K562 (cell line): ENCODE results near the gene TGFBR3L. TPM values are rescaled to one million over a fixed set of nuclear protein-coding genes. Genes with fewer than 3 reads are reported as not detected.
A peak's percentile ranks its signal among the peaks of the same experiment; 100 is the strongest.

Experiments used
- ATAC-seq: fragments of 200-7000 bp; cut with Tn5 transposase; 3 replicates; pipeline ENCODE4 v1.9.1; 2020; ENCODE audit warnings: moderate library complexity
- BruUV-seq: library from RNA; stranded (reverse); fragments of 400-500 nt; replicated peaks from 2 replicates; lab custom pipeline; 2021; lab: Mats Ljungman, UMichigan
- CTCF ChIA-PET: fragments of 300-600 bp; formaldehyde crosslinking; extraction: SDS; loops from one replicate; lab custom pipeline; 2021; ENCODE audit warnings: low intra/inter-chr PET ratio; lab: Yijun Ruan, JAX
- POLR2A ChIA-PET: fragments of 300-600, 350-650 bp; sonication (Branson Sonifier 250); formaldehyde crosslinking; extraction: SDS; loops from one replicate; lab custom pipeline; 2021; ENCODE audit warnings: antibody characterized with exemption, inconsistent platforms; lab: Yijun Ruan, JAX
- DNase-seq, 4 experiments: peaks; one replicate each; pipeline versions ENCODE4 v3.0.0 to v3.0.0-alpha.2; 2011 to 2018; ENCODE audit warnings: low spot score in 3 of 4, mixed read lengths in 3 of 4; ENCODE audit errors: extremely low read depth in 1 of 4
- FAIRE-seq: peaks from 2 replicates; lab custom pipeline; 2011; peaks lifted over from hg19 to GRCh38; lab: Jason Lieb, UNC
- H2AFZ ChIP-seq: 2 replicates; pipeline ENCODE4 v1.6.0; 2011; ENCODE audit warnings: low read depth, low read length, control low read depth, inconsistent platforms
- H3K27ac ChIP-seq: fragments of 200-600 bp; 3 replicates; pipeline ENCODE4 v1.8.0; 2011; ENCODE audit warnings: low read depth, mild to moderate bottlenecking, control low read depth, inconsistent platforms, low read length, moderate library complexity, mixed read lengths; ENCODE audit errors: extremely low read depth
- H3K27me3 ChIP-seq, 2 experiments: fragments of 300-600 bp in 1 of 2; 2 replicates in 1 of 2; 3 replicates in 1 of 2; pipeline versions ENCODE4 v1.6.0 to v1.8.0; 2011; ENCODE audit warnings: inconsistent platforms in 2 of 2, low read length in 2 of 2, mild to moderate bottlenecking in 1 of 2, mixed read lengths in 1 of 2, moderate library complexity in 1 of 2; ENCODE audit not compliant: control insufficient read depth in 2 of 2, insufficient read depth in 2 of 2
- H3K36me3 ChIP-seq: fragments of 300-600 bp; 3 replicates; pipeline ENCODE4 v1.8.0; 2011; ENCODE audit warnings: mild to moderate bottlenecking, low read length, inconsistent platforms; ENCODE audit not compliant: control insufficient read depth, insufficient read depth
- H3K4me1 ChIP-seq, 2 experiments: fragments of 200-600 bp in 1 of 2; replicated peaks in 1 of 2; 2 replicates in 1 of 2; 3 replicates in 1 of 2; pipeline versions ENCODE4 v1.5.1 to v1.8.0; 2011; ENCODE audit warnings: inconsistent platforms in 2 of 2, low read length in 2 of 2, mild to moderate bottlenecking in 1 of 2, mixed read lengths in 1 of 2, moderate library complexity in 1 of 2; ENCODE audit not compliant: control insufficient read depth in 2 of 2, insufficient read depth in 2 of 2
- H3K4me2 ChIP-seq: 2 replicates; pipeline ENCODE4 v1.6.1; 2011; ENCODE audit warnings: low read length, control low read depth, inconsistent platforms, mixed read lengths; ENCODE audit not compliant: insufficient read depth
- H3K4me3 ChIP-seq: fragments of 200-600 bp; sonication (generic), shearing (Covaris generic); 2 replicates; pipeline ENCODE4 v1.5.1; 2016; ENCODE audit warnings: control low read depth, inconsistent platforms
- H3K79me2 ChIP-seq: fragments of 200-600 bp; 3 replicates; pipeline ENCODE4 v1.8.0; 2011; ENCODE audit warnings: low read length, inconsistent platforms; ENCODE audit not compliant: control insufficient read depth, insufficient read depth
- H3K9ac ChIP-seq, 2 experiments: 2 replicates each; pipeline versions ENCODE4 v1.6.0 to v1.6.1; 2011; ENCODE audit warnings: low read depth in 2 of 2, low read length in 2 of 2, control low read depth in 1 of 2, inconsistent platforms in 1 of 2, mild to moderate bottlenecking in 1 of 2, mixed read lengths in 1 of 2; ENCODE audit not compliant: insufficient read depth in 1 of 2
- H3K9me1 ChIP-seq: one replicate; pipeline ENCODE4 v1.6.0; 2011; ENCODE audit warnings: inconsistent platforms, mild to moderate bottlenecking, low read length, moderate library complexity; ENCODE audit not compliant: control insufficient read depth, insufficient read depth
- H3K9me3 ChIP-seq: replicated peaks from 2 replicates; pipeline ENCODE4 v1.5.1; 2011; ENCODE audit warnings: low read depth, low read length, inconsistent platforms; ENCODE audit not compliant: control insufficient read depth, insufficient read depth
- H4K20me1 ChIP-seq: replicated peaks from 2 replicates; pipeline ENCODE4 v1.6.1; 2011; ENCODE audit warnings: low read length, inconsistent platforms, mixed read lengths; ENCODE audit not compliant: control insufficient read depth, insufficient read depth
- BCL6 ChIP-seq: fragments of 250-450 bp; sonication (Bioruptor Pico); IDR thresholded peaks from 2 replicates; pipeline ENCODE4 v1.4.0; 2020
- BDP1 ChIP-seq: IDR thresholded peaks from 3 replicates; pipeline ENCODE4 v1.6.1; 2011; ENCODE audit not compliant: insufficient read length, insufficient read depth
- CBX3 ChIP-seq, 2 experiments: IDR thresholded peaks; 1 replicate in 1 of 2; 2 replicates in 1 of 2; pipeline ENCODE4 v1.6.1; 2012; ENCODE audit warnings: inconsistent platforms in 2 of 2, low read length in 2 of 2, borderline replicate concordance in 1 of 2, control low read depth in 1 of 2
- ELF4 ChIP-seq: fragments of 450-650 bp; formaldehyde crosslinking; IDR thresholded peaks from 2 replicates; pipeline ENCODE4 v1.4.0; 2022; ENCODE audit warnings: missing genetic modification characterization
- ESRRA ChIP-seq: fragments of 450-650 bp; IDR thresholded peaks from 2 replicates; pipeline ENCODE4 v1.6.1; 2014; ENCODE audit warnings: low read depth, mild to moderate bottlenecking, moderate library complexity, borderline replicate concordance
- EZH2 ChIP-seq: IDR thresholded peaks from 2 replicates; pipeline ENCODE4 v1.6.1; 2012; ENCODE audit warnings: low read depth, mild to moderate bottlenecking, inconsistent platforms, low read length, borderline replicate concordance
- NEUROD1 ChIP-seq: fragments of 150-350 bp; IDR thresholded peaks from 2 replicates; pipeline ENCODE4 v1.6.1; 2014; ENCODE audit warnings: borderline replicate concordance, low read length, low read depth; ENCODE audit not compliant: partially characterized antibody
- NR2C2 ChIP-seq, 2 experiments: fragments of 200-800 bp in 1 of 2; sonication (Bioruptor generic) in 1 of 2; sonication (generic) in 1 of 2; formaldehyde crosslinking in 1 of 2; IDR thresholded peaks; 2 replicates each; pipeline versions ENCODE4 v1.6.1 to v1.8.0; 2016 to 2022; ENCODE audit warnings: mild to moderate bottlenecking in 1 of 2, missing compliant biosample characterization in 1 of 2, missing genetic modification characterization in 1 of 2, missing genetic modification reagents in 1 of 2
- NR2F6 ChIP-seq: fragments of 450-650 bp; formaldehyde crosslinking; IDR thresholded peaks from 2 replicates; pipeline ENCODE4 v1.4.0; 2020; ENCODE audit warnings: mild to moderate bottlenecking
- PHF20 ChIP-seq: fragments of 450-650 bp; IDR thresholded peaks from 2 replicates; pipeline ENCODE4 v1.6.1; 2018; ENCODE audit not compliant: partially characterized antibody
- RAD21 ChIP-seq, 2 experiments: fragments of 250-450 bp in 1 of 2; fragments of 450-650 bp in 1 of 2; sonication (Bioruptor Pico) in 1 of 2; formaldehyde crosslinking in 1 of 2; IDR thresholded peaks in 1 of 2; conservative IDR thresholded peaks in 1 of 2; 2 replicates each; pipeline versions ENCODE4 v1.4.0 to v1.8.0; 2020 to 2022; ENCODE audit warnings: mild to moderate bottlenecking in 2 of 2, moderate library complexity in 1 of 2
- RUNX1 ChIP-seq: sonication (generic); IDR thresholded peaks from 2 replicates; pipeline ENCODE4 v1.6.1; 2016; ENCODE audit warnings: antibody characterized with exemption, low read depth
- SMARCE1 ChIP-seq: fragments of 450-650 bp; IDR thresholded peaks from 2 replicates; pipeline ENCODE4 v1.7.1; 2016; ENCODE audit warnings: mild to moderate bottlenecking
- TFAM ChIP-seq: fragments of 250-450 bp; sonication (Bioruptor Pico); conservative IDR thresholded peaks from 2 replicates; pipeline ENCODE4 v1.5.0; 2021; ENCODE audit warnings: mild to moderate bottlenecking, moderate library complexity
- ZNF76 ChIP-seq: fragments of 250-450 bp; sonication (Bioruptor Pico); IDR thresholded peaks from 2 replicates; pipeline ENCODE4 v1.4.0; 2020; ENCODE audit warnings: mild to moderate bottlenecking, moderate library complexity, borderline replicate concordance
- WGBS: fragments of 100-300 bp; shearing (Covaris generic); methylation state at CpG from one replicate; pipeline ENCODE4 v1.1.6; 2016; ENCODE audit warnings: low coverage, mixed read lengths; ENCODE audit not compliant: insufficient coverage; ENCODE audit errors: missing lambda C conversion rate; 5-methylcytosine and 5-hydroxymethylcytosine counted together
- in situ Hi-C: fragments of 300-500 bp; cut with MboI; formaldehyde crosslinking; loops from 4 replicates; pipeline ENCODE4 v1.15.0; 2018; ENCODE audit warnings: inconsistent platforms, mixed read lengths
- intact Hi-C: fragments of 100-400 bp; cut with micrococcal nuclease; formaldehyde crosslinking; loops from 2 replicates; pipeline ENCODE4 v1.14.2; 2022
- polyA plus RNA-seq, 8 experiments: library from polyadenylated mRNA; depleted of rRNA in 4 of 8; stranded (reverse) in 5 of 8; unstranded in 3 of 8; fragments of >200 nt; fragmentation: Nextera tagmentation in 2 of 8; fragmentation: Illumina TruSeq in 1 of 8; extraction: Ambion mirVana in 2 of 8; extraction: Trizol in 1 of 8; gene quantifications; 2 replicates each; pipeline versions ENCODE4 v1.2.1 to v1.2.3, GENCODE V29; 2011 to 2014; ENCODE audit warnings: inconsistent platforms in 1 of 8, missing spikeins in 1 of 8
- total RNA-seq, 7 experiments: library from RNA; depleted of rRNA in 6 of 7; stranded (reverse); fragments of >200 nt in 6 of 7; fragmentation: Illumina TruSeq in 2 of 7; extraction: Trizol in 2 of 7; gene quantifications; 2 replicates each; pipeline versions ENCODE4 v1.2.1 to v1.2.3, GENCODE V29; 2011 to 2021; ENCODE audit warnings: low replicate concordance in 1 of 7
- TF ChIP-seq, protein P1 (sequence below): fragments of 250-450 bp; sonication (Bioruptor Pico); IDR thresholded peaks from 2 replicates; pipeline ENCODE4 v1.8.0; 2021; ENCODE audit warnings: moderate library complexity, mild to moderate bottlenecking, inconsistent platforms
- TF ChIP-seq, protein P2 (sequence below): fragments of 450-650 bp; IDR thresholded peaks from 2 replicates; pipeline ENCODE4 v1.6.1; 2016; ENCODE audit warnings: missing biosample characterization, missing genetic modification characterization
- TF ChIP-seq, protein P3 (sequence below): fragments of 250-450 bp; sonication (Bioruptor Pico); IDR thresholded peaks from 2 replicates; pipeline ENCODE4 v1.6.1; 2021; ENCODE audit warnings: mild to moderate bottlenecking

Gene TGFBR3L
- total and polyA plus RNA-seq, 9 of the 15 experiments (the other 6 are each of a cell fraction or from before 2014, with no cell fraction given), result not detected

DNA sequence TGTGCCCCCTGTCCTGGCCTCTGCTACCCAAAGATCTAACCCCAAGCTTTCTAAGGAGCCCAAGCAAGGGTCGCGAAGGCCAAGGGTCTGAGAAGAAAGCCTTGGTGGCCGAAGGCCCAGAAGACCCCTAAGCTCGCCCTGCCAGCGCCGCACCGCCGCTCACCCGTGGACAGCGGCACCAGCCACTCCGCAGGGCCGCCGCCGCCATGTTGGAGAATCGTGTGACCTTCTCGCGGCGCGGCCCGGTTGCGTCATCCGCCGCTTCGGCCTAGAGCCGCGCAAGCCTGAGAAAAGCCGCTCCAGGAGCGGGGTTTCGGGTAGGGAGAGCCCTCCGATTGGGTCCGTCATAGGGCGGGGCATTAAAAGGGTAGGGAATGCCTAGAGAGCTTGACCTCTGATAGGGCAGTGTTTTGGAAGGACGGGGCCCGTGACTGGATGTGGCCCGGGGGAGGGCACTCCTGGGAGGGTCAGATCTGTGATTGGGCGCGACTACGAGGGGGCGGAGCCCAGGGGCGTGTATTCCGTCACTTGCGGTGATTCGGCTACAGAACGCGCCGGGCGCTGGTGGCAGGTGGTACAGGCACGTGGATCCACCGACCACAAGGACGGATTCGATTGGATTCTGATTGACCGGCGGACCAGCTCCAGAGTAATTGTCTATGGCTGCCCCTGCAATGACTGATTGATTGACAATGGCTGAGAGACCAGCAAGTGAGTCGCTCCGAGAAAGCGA, 29.0 kb downstream of the TGFBR3L start, which contains the start of gene TIMM44:
TIMM44 (minus strand) TSS at position 223 of the 733 bp plus-strand sequence; CDS start at position 208, 15 bp downstream.
- no TSS peak for BruUV-seq
- ChIA-PET CTCF (interaction anchor here (0.5 to 2.3 kb wide), 5 partner anchors 27 to 309 kb away, joined by 3 to 16 read pairs (median 5); no protein-coding TSS in a partner anchor), POLR2A (interaction anchor here (0.6 to 2.7 kb wide), 27 partner anchors 10 to 1169 kb away, joined by 3 to 27 read pairs (median 4); partner anchors contain the start of genes CTXN1, LRRC8E, NDUFA7 and RPS28)
- Histone ChIP-seq H3K9me3 (no peaks in the 10 kb centered on the region), H3K4me1 (peaks cover 11 to 28% of the 10 kb centered on the region in 2 experiments; a peak in 4 of 5 replicates), H3K9me1 (peaks cover 4% of the 10 kb centered on the region), H3K79me2 (peaks cover 58% of the 10 kb centered on the region), H3K27me3 (no peaks in the 10 kb centered on the region), H3K4me3 (peak within 1 kb of the TSS; percentile 64), H2AFZ (peak within 1 kb of the TSS; percentile 79), H3K4me2 (peak within 1 kb of the TSS; percentile 95), H3K36me3 (peaks cover 37% of the 10 kb centered on the region), H4K20me1 (no peaks in the 10 kb centered on the region), H3K9ac (peak within 1 kb of the TSS; percentile 95 to 99), H3K27ac (peak within 1 kb of the TSS; percentile 94)
- DNase-seq, result peak; percentile 97 to 99 (median 98)
- peak; percentile 99 for ATAC-seq
- intact Hi-C loops, result loop anchor here (1.0 to 10.0 kb wide), 4 partner anchors 59 to 310 kb away; no protein-coding TSS in a partner anchor
- FAIRE-seq, result peak; percentile 99
- WGBS, result under 1% methylated on average over 52 of the region's 56 CpGs
- in situ Hi-C loops, result no loop called here
- TF ChIP-seq, protein P1, sequence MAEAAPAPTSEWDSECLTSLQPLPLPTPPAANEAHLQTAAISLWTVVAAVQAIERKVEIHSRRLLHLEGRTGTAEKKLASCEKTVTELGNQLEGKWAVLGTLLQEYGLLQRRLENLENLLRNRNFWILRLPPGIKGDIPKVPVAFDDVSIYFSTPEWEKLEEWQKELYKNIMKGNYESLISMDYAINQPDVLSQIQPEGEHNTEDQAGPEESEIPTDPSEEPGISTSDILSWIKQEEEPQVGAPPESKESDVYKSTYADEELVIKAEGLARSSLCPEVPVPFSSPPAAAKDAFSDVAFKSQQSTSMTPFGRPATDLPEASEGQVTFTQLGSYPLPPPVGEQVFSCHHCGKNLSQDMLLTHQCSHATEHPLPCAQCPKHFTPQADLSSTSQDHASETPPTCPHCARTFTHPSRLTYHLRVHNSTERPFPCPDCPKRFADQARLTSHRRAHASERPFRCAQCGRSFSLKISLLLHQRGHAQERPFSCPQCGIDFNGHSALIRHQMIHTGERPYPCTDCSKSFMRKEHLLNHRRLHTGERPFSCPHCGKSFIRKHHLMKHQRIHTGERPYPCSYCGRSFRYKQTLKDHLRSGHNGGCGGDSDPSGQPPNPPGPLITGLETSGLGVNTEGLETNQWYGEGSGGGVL (CRISPR knock-in tag), result no peak
- TF ChIP-seq RAD21 (CRISPR knock-in tag; conservative IDR thresholded peaks at IDR 0.05 in 1 of 2, IDR thresholded peaks at IDR 0.05 in 1 of 2) (peak in 1 of 2 experiments; percentile 6; a peak in 1 of 4 replicates), ZNF76 (no peak), ELF4 (CRISPR knock-in tag) (no peak), EZH2 (no peak), NR2C2 (CRISPR knock-in tag; IDR thresholded peaks at IDR 0.05) (0 out of 2 replicates have a peak, but pooled peaks have one; percentile 32), NR2C2 (tag; IDR thresholded peaks at IDR 0.05) (peak; percentile 95), BDP1 (no peak), NEUROD1 (peak; percentile 33), NR2F6 (CRISPR knock-in tag) (no peak), TFAM (no peak), ESRRA (peak; percentile 95), CBX3 (IDR thresholded peaks at IDR 0.05; ENCODE audit: borderline replicate concordance in 1 of 2, low read length in 2 of 2) (peak in 1 of 2 experiments; percentile 88; a peak in 1 of 3 replicates), SMARCE1 (no peak), PHF20 (peak; percentile 91), RUNX1 (no peak), BCL6 (CRISPR knock-in tag) (no peak)
- TF ChIP-seq, protein P2, sequence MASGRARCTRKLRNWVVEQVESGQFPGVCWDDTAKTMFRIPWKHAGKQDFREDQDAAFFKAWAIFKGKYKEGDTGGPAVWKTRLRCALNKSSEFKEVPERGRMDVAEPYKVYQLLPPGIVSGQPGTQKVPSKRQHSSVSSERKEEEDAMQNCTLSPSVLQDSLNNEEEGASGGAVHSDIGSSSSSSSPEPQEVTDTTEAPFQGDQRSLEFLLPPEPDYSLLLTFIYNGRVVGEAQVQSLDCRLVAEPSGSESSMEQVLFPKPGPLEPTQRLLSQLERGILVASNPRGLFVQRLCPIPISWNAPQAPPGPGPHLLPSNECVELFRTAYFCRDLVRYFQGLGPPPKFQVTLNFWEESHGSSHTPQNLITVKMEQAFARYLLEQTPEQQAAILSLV (tag), result peak; percentile 91
- TF ChIP-seq, protein P3, sequence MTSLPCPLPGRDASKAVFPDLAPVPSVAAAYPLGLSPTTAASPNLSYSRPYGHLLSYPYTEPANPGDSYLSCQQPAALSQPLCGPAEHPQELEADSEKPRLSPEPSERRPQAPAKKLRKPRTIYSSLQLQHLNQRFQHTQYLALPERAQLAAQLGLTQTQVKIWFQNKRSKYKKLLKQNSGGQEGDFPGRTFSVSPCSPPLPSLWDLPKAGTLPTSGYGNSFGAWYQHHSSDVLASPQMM (CRISPR knock-in tag), result no peak
